ENCODE measurements around the gene FUNDC1. TPM values are rescaled to one million over a fixed set of nuclear protein-coding genes. Genes with fewer than 3 reads are reported as not detected.

FUNDC1 gene
- total RNA-seq, 2 experiments from 2014 or later: 8.2 to 9.9 TPM

DNA sequence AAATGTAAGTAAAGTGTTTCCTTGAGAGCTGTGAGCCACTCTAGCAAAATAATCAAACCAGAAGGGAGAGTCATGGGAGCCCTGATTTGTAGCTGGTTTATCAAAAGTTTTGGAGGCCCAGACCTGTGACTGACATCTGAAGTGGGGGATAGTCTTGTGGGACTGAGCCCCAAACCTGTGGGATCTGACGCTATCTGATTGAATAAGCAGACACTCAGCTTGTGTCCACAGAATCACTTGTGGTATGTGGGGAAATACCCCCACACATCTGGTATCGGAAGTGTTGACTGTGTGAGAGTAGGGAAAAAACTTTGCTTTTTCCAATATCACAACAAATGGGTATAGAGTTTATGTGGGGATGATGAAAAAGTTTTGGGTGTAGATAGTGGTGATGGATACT, 35.4 kb downstream of the FUNDC1 start:
- DNase-seq (peak; percentile 38), ATAC-seq (no peak)
- no peaks in the 10 kb centered on the region for H3K9me3 Mint-ChIP-seq (ENCODE audit: low read depth)
- CTCF ChIA-PET: no interaction called here
- no peaks in the 10 kb centered on the region for H3K27me3 Mint-ChIP-seq
- no peaks in the 10 kb centered on the region for H3K36me3 Mint-ChIP-seq
- H3K4me3 Mint-ChIP-seq: no peak overlapping the region
- H3K27ac Mint-ChIP-seq: no peak overlapping the region
- peaks cover 6% of the 10 kb centered on the region for H3K4me1 Mint-ChIP-seq

DNA sequence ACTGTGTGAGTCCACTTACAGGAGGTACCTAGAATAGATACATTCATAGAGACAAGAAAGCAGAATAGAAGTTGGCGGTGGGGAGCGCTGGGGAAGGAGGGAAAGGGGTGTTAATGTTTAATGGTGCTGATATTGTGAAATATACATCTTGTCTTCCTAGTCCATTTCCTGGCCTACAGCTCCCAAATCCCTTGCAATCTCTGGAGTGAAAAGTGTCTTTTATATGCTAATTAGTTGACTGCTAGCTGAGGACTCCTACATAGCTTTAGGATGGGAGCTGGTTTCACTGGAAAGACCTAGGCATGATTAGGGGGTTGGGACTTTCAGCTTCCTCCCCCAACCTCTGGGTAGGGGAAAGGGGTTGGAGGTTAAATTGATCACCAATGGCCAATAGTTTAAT, 36.0 kb downstream of the FUNDC1 start:
- H3K9me3 Mint-ChIP-seq (ENCODE audit: low read depth): no peaks in the 10 kb centered on the region
- H3K4me1 Mint-ChIP-seq: peaks cover 6% of the 10 kb centered on the region
- ATAC-seq: no peak
- H3K4me3 Mint-ChIP-seq: no peak overlapping the region
- CTCF ChIA-PET: no interaction called here
- no peaks in the 10 kb centered on the region for H3K27me3 Mint-ChIP-seq
- H3K36me3 Mint-ChIP-seq: no peaks in the 10 kb centered on the region
- DNase-seq: no peak
- no peak overlapping the region for H3K27ac Mint-ChIP-seq

DNA sequence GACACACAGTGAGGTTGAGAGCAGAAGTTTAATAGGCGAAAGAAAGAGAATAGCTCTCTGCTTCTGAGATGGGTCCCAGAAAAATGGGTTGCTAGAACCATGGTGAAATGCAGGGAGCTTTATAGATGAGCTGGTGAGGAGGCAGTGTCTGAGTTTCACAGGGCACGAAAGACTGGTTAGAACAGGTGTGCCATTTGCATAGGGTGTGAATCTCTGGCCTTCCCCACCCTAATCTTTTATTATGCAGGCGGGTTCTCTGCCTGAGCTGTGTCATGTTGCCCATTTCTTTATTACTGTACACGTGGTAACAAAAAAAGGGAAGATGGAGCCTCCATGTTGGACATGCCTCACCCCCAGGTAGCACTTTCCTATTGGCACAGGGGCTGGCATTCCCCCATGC, 39.1 kb downstream of the FUNDC1 start:
- Mint-ChIP-seq H3K27me3 (no peaks in the 10 kb centered on the region), H3K4me1 (peaks cover 6% of the 10 kb centered on the region), H3K9me3 (ENCODE audit: low read depth) (no peaks in the 10 kb centered on the region), H3K27ac (no peak overlapping the region), H3K36me3 (no peaks in the 10 kb centered on the region), H3K4me3 (no peak overlapping the region)
- DNase-seq (no peak), ATAC-seq (no peak)
- CTCF ChIA-PET: no interaction called here

DNA sequence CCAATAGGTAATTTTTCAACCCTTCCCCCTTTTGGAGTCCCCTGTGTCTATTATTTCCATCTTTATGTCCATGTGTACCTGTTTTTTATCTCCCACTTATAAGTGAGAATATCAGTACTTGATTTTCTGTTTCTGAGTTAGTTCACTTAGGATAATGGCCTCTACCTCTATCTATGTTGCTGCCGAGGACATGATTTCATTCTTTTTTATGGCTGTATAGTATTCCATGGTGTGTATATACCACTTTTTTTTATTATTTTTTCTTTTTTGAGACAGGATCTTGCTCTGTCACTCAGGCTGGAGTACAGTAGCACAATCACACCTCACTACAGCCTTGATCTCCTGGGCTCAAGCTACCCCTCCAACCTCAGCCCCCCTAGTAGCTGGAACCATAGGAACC, 47.6 kb downstream of the FUNDC1 start:
- peaks cover 5% of the 10 kb centered on the region for H3K27me3 Mint-ChIP-seq
- no peak for ATAC-seq
- no peaks in the 10 kb centered on the region for H3K36me3 Mint-ChIP-seq
- DNase-seq: no peak
- no peak overlapping the region for H3K4me3 Mint-ChIP-seq
- no peak overlapping the region for H3K27ac Mint-ChIP-seq
- peaks cover 9% of the 10 kb centered on the region for H3K4me1 Mint-ChIP-seq
- CTCF ChIA-PET: no interaction called here
- H3K9me3 Mint-ChIP-seq (ENCODE audit: low read depth): no peaks in the 10 kb centered on the region

DNA sequence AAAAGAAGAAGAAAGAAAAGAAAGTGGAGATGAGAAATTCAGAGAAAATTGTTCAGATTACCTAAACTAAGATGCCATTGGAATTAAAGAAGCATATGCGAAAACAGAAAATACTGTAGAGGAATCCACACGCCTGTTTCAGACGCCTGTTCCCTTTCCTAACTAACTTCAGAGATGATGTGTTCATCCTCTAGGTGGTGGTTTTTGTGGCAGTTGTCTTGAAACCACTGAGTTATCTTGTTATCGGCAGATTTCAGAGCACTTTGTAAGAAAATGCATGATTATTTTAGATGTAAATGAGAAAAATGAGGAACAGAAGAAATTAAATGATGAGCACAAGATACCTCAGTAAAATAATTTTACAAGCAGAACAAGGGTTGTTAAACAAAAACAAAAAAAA, 48.3 kb downstream of the FUNDC1 start:
- H3K27me3 Mint-ChIP-seq: peaks cover 5% of the 10 kb centered on the region
- peaks cover 9% of the 10 kb centered on the region for H3K4me1 Mint-ChIP-seq
- ATAC-seq (no peak), DNase-seq (no peak)
- CTCF ChIA-PET: no interaction called here
- H3K36me3 Mint-ChIP-seq: no peaks in the 10 kb centered on the region
- H3K27ac Mint-ChIP-seq: no peak overlapping the region
- H3K9me3 Mint-ChIP-seq (ENCODE audit: low read depth): no peaks in the 10 kb centered on the region
- no peak overlapping the region for H3K4me3 Mint-ChIP-seq

DNA sequence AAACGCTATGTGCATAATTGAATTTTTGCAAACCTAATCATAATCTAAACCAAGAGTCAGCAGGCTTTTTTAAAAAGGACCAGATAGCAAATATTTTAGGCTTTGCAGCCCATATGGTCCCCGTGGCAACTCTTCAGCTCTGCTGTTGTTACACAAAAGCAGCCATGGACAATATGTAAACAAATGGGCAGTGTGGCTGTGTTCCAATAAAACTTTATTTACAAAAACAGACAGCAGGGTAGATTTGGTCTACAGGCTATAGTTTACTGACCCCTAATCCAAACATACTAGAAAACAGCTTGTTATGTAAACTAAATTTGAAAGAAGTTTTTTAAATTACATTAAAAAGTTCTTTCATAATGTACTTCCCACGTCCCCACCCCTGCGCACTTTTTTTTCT, 53.1 kb downstream of the FUNDC1 start:
- Mint-ChIP-seq H3K9me3 (ENCODE audit: low read depth) (peaks cover 2% of the 10 kb centered on the region), H3K27ac (no peak overlapping the region)
- CTCF ChIA-PET: no interaction called here

DNA sequence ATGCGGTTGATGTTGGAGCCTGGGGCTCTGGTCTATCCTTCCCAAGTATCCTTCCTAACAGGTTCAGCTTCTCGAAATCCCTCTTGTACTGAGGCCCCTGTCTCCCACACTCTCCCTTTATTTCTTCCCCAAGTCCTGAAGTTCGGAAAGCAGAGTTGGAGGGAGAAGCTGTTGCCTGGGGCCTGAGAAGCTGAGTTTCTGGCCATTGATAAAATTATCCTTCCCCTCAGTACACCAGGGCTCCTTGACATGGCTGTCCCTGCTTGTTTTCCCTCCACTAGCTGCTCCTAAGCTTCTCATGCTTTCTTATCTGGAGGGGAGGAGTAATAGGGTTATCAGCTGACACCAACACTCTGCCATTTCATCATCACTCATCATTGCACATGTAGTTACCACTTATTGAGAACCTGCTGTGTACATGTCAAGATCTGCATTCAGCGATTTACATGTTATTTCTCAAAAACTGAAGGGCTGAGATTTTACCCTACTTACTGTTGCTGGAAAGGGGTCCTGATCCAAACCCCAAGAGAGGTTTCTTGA, 58.0 kb downstream of the FUNDC1 start:
- no peaks in the 10 kb centered on the region for H3K36me3 Mint-ChIP-seq
- CTCF ChIA-PET: no interaction called here

More for the DNA sequence above, 53.1 kb downstream of the FUNDC1 start:
- no peak overlapping the region for H3K4me3 Mint-ChIP-seq
- DNase-seq (no peak), ATAC-seq (no peak)
- no peaks in the 10 kb centered on the region for H3K36me3 Mint-ChIP-seq
- H3K4me1 Mint-ChIP-seq: peaks cover 5% of the 10 kb centered on the region
- peaks cover 5% of the 10 kb centered on the region for H3K27me3 Mint-ChIP-seq

DNA sequence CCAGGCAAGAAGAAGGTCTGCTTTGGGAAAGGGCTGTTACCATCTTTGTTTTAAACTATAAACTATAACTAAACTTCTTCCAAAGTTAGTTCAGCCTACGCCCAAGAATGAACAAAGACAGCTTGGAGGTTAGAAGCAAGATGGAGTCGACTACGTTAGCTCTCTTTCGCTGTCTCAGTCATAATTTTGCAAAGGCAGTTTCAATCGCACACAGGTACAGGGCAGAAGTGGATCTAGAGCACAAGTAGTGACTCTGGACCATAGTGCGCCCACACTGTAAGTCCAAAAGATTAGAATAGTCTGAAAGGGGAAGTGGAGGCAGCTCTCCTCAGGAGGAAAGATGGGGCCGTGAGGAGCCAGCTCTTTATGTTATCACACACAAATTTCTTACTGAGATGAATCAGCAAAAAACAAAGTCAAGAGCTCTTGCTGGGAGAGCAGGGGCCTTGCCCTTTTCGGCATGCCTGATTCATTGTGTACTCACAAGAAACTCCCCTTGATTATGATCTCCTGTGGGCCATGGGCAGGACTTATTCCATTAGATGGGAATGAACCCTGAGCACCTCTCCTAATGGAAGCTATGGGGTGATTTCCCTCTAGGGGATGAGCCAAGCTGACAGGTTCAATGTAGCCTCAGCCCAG, 58.6 kb downstream of the FUNDC1 start:
- Mint-ChIP-seq H3K27me3 (no peaks in the 10 kb centered on the region), H3K36me3 (no peaks in the 10 kb centered on the region), H3K27ac (no peak overlapping the region), H3K4me1 (no peaks in the 10 kb centered on the region), H3K9me3 (ENCODE audit: low read depth) (peaks cover 2% of the 10 kb centered on the region), H3K4me3 (no peak overlapping the region)
- DNase-seq: no peak
- CTCF ChIA-PET: no interaction called here
- no peak for ATAC-seq

More for the DNA sequence above, 58.0 kb downstream of the FUNDC1 start:
- no peak for ATAC-seq
- no peak for DNase-seq
- Mint-ChIP-seq H3K27me3 (no peaks in the 10 kb centered on the region), H3K4me3 (no peak overlapping the region), H3K9me3 (ENCODE audit: low read depth) (peaks cover 2% of the 10 kb centered on the region), H3K4me1 (no peaks in the 10 kb centered on the region), H3K27ac (no peak overlapping the region)

DNA sequence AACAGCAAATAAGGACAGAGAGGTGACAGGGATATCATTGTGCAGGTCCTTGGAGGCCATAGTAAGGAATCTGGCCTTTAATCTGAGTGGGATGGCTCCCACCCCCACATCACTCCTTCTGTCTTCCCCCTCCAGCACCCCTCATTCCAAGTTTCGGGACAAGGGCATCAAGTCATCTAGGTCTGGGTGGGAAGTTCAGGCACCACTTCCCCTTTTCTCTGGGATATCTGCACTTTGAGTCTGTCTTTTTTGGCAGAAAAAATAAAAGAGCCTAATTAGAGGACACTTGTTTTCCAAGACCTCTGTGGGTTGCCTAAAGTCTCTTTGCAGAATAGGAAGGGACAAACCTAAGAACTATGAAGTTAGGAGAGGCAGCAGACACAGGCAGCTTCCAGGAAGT, 60.1 kb downstream of the FUNDC1 start:
- Mint-ChIP-seq H3K4me1 (no peaks in the 10 kb centered on the region), H3K27me3 (no peaks in the 10 kb centered on the region), H3K9me3 (ENCODE audit: low read depth) (peaks cover 2% of the 10 kb centered on the region), H3K36me3 (no peaks in the 10 kb centered on the region), H3K27ac (no peak overlapping the region), H3K4me3 (no peak overlapping the region)
- DNase-seq: no peak
- CTCF ChIA-PET: no interaction called here
- ATAC-seq: no peak

DNA sequence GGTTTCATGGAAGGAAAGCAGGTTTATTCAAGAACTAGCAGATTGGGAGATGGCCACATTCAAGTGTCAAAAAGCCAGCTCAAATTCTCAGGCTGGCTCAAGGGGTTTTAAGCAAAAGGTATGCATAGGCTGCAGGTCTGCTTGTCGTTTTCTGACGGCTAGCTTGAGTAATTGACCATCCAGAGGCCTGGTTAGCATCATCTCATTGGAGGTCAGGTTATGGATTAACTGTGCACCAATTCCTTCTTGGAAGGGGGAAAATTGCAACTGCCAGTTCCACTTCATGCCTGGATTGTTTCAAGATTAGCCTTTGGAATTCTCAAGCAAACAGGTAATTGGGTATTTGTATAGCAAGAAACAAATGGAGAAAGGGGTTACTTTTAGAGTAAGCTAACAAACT, 62.1 kb downstream of the FUNDC1 start:
- Mint-ChIP-seq H3K4me1 (no peaks in the 10 kb centered on the region), H3K27me3 (no peaks in the 10 kb centered on the region), H3K36me3 (no peaks in the 10 kb centered on the region), H3K4me3 (no peak overlapping the region), H3K27ac (no peak overlapping the region), H3K9me3 (ENCODE audit: low read depth) (peaks cover 2% of the 10 kb centered on the region)
- CTCF ChIA-PET: no interaction called here
- DNase-seq (no peak), ATAC-seq (no peak)

DNA sequence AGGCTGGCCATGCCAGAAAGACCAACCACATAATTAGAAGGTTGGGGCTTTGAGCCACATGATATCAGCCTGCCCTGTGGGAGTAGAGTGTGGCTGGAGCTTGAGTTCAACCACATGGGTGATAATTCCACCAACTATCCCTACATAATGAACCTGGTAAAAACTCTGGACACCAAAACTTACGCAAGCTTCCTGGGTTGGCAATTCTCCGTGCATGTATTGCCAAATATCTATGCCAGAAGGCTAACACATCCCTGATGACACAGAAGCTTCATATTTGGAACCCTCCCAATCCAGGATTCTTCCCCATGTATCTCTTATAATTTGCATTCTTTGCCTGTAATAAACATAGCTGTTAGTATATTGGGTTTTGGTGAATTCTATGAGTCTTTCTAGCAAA, 68.2 kb downstream of the FUNDC1 start:
- Mint-ChIP-seq H3K27me3 (no peaks in the 10 kb centered on the region), H3K36me3 (no peaks in the 10 kb centered on the region), H3K4me1 (no peaks in the 10 kb centered on the region), H3K9me3 (ENCODE audit: low read depth) (no peaks in the 10 kb centered on the region), H3K4me3 (no peak overlapping the region), H3K27ac (no peak overlapping the region)
- ATAC-seq (no peak), DNase-seq (no peak)
- CTCF ChIA-PET: no interaction called here

Other genes starting within 250 kb of the FUNDC1 start
- gene EFHC2, start 199.2 kb downstream of the FUNDC1 start, total RNA-seq: under 1 TPM in 1 of 2 experiments, not detected in 1; 0.12 TPM